WTC11 (cell line): ENCODE data around the gene SCFD1. TPM values are rescaled to one million over a fixed set of nuclear protein-coding genes. Genes with fewer than 3 reads are reported as not detected.

Source experiments
- ATAC-seq: fragments of 200-7000 bp; cut with Tn5 transposase; 2 replicates; pipeline ENCODE4 v1.10.0; 2021; ENCODE audit warnings: mild to moderate bottlenecking, moderate library complexity
- CTCF ChIA-PET: fragments of 300-600 bp; sonication (Branson Sonifier 250); formaldehyde crosslinking; loops from one replicate; lab custom pipeline; 2021; ENCODE audit warnings: antibody characterized with exemption; lab: Charles Lee
- POLR2A ChIA-PET: fragments of 350-600 bp; sonication (Branson Sonifier 250); formaldehyde crosslinking; loops from one replicate; lab custom pipeline; 2021; ENCODE audit warnings: antibody characterized with exemption; lab: Charles Lee
- DNase-seq: peaks from one replicate; pipeline ENCODE4 v3.0.0; 2021; ENCODE audit warnings: low spot score
- H3K27ac Mint-ChIP-seq: 2 replicates; pipeline ENCODE4 v1.8.0; 2021; ENCODE audit warnings: mixed read lengths
- H3K27me3 Mint-ChIP-seq: 2 replicates; pipeline ENCODE4 v1.8.0; 2021; ENCODE audit warnings: low read depth, mild to moderate bottlenecking, moderate library complexity, mixed read lengths
- H3K36me3 Mint-ChIP-seq: 2 replicates; pipeline ENCODE4 v1.8.0; 2021; ENCODE audit warnings: mixed read lengths
- H3K4me1 Mint-ChIP-seq: 2 replicates; pipeline ENCODE4 v1.8.0; 2022; ENCODE audit warnings: mixed read lengths
- H3K4me3 Mint-ChIP-seq: 2 replicates; pipeline ENCODE4 v1.8.0; 2021; ENCODE audit warnings: mild to moderate bottlenecking, moderate library complexity, mixed read lengths
- H3K9me3 Mint-ChIP-seq: 2 replicates; pipeline ENCODE4 v1.8.0; 2021; ENCODE audit warnings: mixed read lengths
- ARID4B ChIP-seq: sonication (generic); formaldehyde crosslinking; IDR thresholded peaks from 2 replicates; pipeline ENCODE4 v1.8.0; 2023; ENCODE audit warnings: missing genetic modification reagents, mild to moderate bottlenecking, borderline replicate concordance
- CBFB ChIP-seq: sonication (generic); formaldehyde crosslinking; IDR thresholded peaks from 2 replicates; pipeline ENCODE4 v1.8.1; 2022; ENCODE audit warnings: mild to moderate bottlenecking, low read depth, missing genetic modification reagents
- CREM ChIP-seq: sonication (generic); formaldehyde crosslinking; IDR thresholded peaks from 2 replicates; pipeline ENCODE4 v1.8.1; 2022; ENCODE audit warnings: mild to moderate bottlenecking, missing genetic modification reagents, moderate library complexity
- E2F4 ChIP-seq: sonication (generic); formaldehyde crosslinking; IDR thresholded peaks from 2 replicates; pipeline ENCODE4 v1.8.1; 2022; ENCODE audit warnings: low read depth, mild to moderate bottlenecking, moderate library complexity, missing genetic modification reagents, borderline replicate concordance
- FOXJ3 ChIP-seq: sonication (generic); formaldehyde crosslinking; IDR thresholded peaks from 2 replicates; pipeline ENCODE4 v1.9.0; 2021; ENCODE audit warnings: missing genetic modification reagents, mild to moderate bottlenecking, borderline replicate concordance
- FOXP1 ChIP-seq: sonication (generic); formaldehyde crosslinking; IDR thresholded peaks from 2 replicates; pipeline ENCODE4 v1.8.0; 2022; ENCODE audit warnings: missing genetic modification reagents, mild to moderate bottlenecking, moderate library complexity, borderline replicate concordance
- GABPB1 ChIP-seq: sonication (generic); formaldehyde crosslinking; IDR thresholded peaks from 2 replicates; pipeline ENCODE4 v1.8.1; 2023; ENCODE audit warnings: mild to moderate bottlenecking, missing genetic modification reagents
- GRHL2 ChIP-seq: fragments of 250-450 bp; sonication (Bioruptor Pico); IDR thresholded peaks from 2 replicates; pipeline ENCODE4 v1.8.0; 2022; ENCODE audit warnings: mild to moderate bottlenecking, moderate library complexity; ENCODE audit not compliant: insufficient replicate concordance, severe bottlenecking
- NFATC4 ChIP-seq: fragments of 250-450 bp; sonication (Bioruptor Pico); IDR thresholded peaks from 2 replicates; pipeline ENCODE4 v1.9.0; 2021; ENCODE audit warnings: mild to moderate bottlenecking
- NFE2L1 ChIP-seq: sonication (generic); formaldehyde crosslinking; IDR thresholded peaks from 2 replicates; pipeline ENCODE4 v1.8.1; 2023; ENCODE audit warnings: missing genetic modification reagents
- TP53 ChIP-seq: sonication (generic); formaldehyde crosslinking; IDR thresholded peaks from 2 replicates; pipeline ENCODE4 v1.8.1; 2023; ENCODE audit warnings: mild to moderate bottlenecking, missing genetic modification reagents
- USF1 ChIP-seq: sonication (generic); formaldehyde crosslinking; IDR thresholded peaks from 2 replicates; pipeline ENCODE4 v1.8.0; 2022; ENCODE audit warnings: mild to moderate bottlenecking, missing genetic modification reagents
- ZBTB43 ChIP-seq: sonication (generic); formaldehyde crosslinking; IDR thresholded peaks from 2 replicates; pipeline ENCODE4 v1.8.1; 2023; ENCODE audit warnings: mild to moderate bottlenecking, missing genetic modification reagents
- ZMAT4 ChIP-seq: fragments of 250-450 bp; sonication (Bioruptor Pico); IDR thresholded peaks from 2 replicates; pipeline ENCODE4 v1.9.0; 2021; ENCODE audit warnings: mild to moderate bottlenecking
- ZNF219 ChIP-seq: sonication (generic); formaldehyde crosslinking; IDR thresholded peaks from 2 replicates; pipeline ENCODE4 v1.8.0; 2023; ENCODE audit warnings: missing genetic modification reagents, mild to moderate bottlenecking, borderline replicate concordance
- ZNF416 ChIP-seq: fragments of 250-450 bp; sonication (Bioruptor Pico); IDR thresholded peaks from 2 replicates; pipeline ENCODE4 v1.9.0; 2021; ENCODE audit warnings: mild to moderate bottlenecking, inconsistent platforms
- ZNF532 ChIP-seq: fragments of 250-450 bp; sonication (Bioruptor Pico); IDR thresholded peaks from 2 replicates; pipeline ENCODE4 v1.9.0; 2021; ENCODE audit warnings: mild to moderate bottlenecking, borderline replicate concordance
- total RNA-seq: library from RNA; stranded (reverse); gene quantifications from 3 replicates; pipeline ENCODE4 v1.2.3, GENCODE V29; 2021

Gene SCFD1
- total RNA-seq, 1 experiment from 2014 or later, result 77.5 TPM

- TF ChIP-seq ARID4B, result no peak
- TF ChIP-seq NFATC4 (CRISPR knock-in tag), result no peak
- TF ChIP-seq GABPB1 (CRISPR knock-in tag), result no peak
- TF ChIP-seq USF1, result no peak
- no peak for TF ChIP-seq CBFB (CRISPR knock-in tag)
- no peak for TF ChIP-seq ZNF416
- no peak for TF ChIP-seq ZMAT4 (CRISPR knock-in tag)
- TF ChIP-seq ZNF219 (CRISPR knock-in tag), result no peak
- TF ChIP-seq CREM (CRISPR knock-in tag), result no peak
- TF ChIP-seq, all 79 proteins: peak for 0
Measured at GRCh38 chr14:30658645-30659044, 36.5 kb downstream of the SCFD1 start (continued).

GRCh38 chr14:30669594-30669993 is 47.5 kb downstream of the SCFD1 start:
- POLR2A ChIA-PET, result no interaction called here
- CTCF ChIA-PET, result no interaction called here
- Mint-ChIP-seq H3K4me3 (no peak overlapping the region), H3K27me3 (no peaks in the 10 kb centered on the region), H3K27ac (no peak overlapping the region), H3K9me3 (peaks cover 14% of the 10 kb centered on the region), H3K36me3 (peaks cover 16% of the 10 kb centered on the region)
- ATAC-seq (no peak), DNase-seq (no peak)
- TF ChIP-seq FOXP1, result no peak
- TF ChIP-seq ZNF532 (CRISPR knock-in tag), result no peak
- TF ChIP-seq TP53 (CRISPR knock-in tag), result no peak
- no peak for TF ChIP-seq E2F4 (CRISPR knock-in tag)
- TF ChIP-seq FOXJ3 (CRISPR knock-in tag), result no peak
- TF ChIP-seq GRHL2 (CRISPR knock-in tag), result no peak
- no peak for TF ChIP-seq ZBTB43 (CRISPR knock-in tag)
- no peak for TF ChIP-seq NFE2L1 (CRISPR knock-in tag)
- TF ChIP-seq, all 79 proteins: peak for 0
- no peaks in the 10 kb centered on the region for H3K4me1 Mint-ChIP-seq
